Panc1 (cell line): ENCODE results near the gene TTLL12.

Source experiments
- CTCF ChIP-seq: fragments of 450-650 bp; IDR thresholded peaks from 2 replicates; pipeline ENCODE4 v1.5.1; 2017; ENCODE audit warnings: mild to moderate bottlenecking
- POLR2AphosphoS5 ChIP-seq: IDR thresholded peaks from 2 replicates; pipeline ENCODE4 v1.6.1; 2012; ENCODE audit warnings: mild to moderate bottlenecking, low read depth, low read length, moderate library complexity
- REST ChIP-seq, 2 experiments: IDR thresholded peaks; 2 replicates each; pipeline ENCODE4 v1.6.1; 2011 to 2012; ENCODE audit warnings: low read depth in 2 of 2, control low read depth in 1 of 2, low read length in 1 of 2, mild to moderate bottlenecking in 1 of 2, moderate library complexity in 1 of 2; ENCODE audit not compliant: insufficient read depth in 1 of 2

- TF ChIP-seq CTCF (no peak), REST (IDR thresholded peaks at IDR 0.05; ENCODE audit: insufficient read depth in 1 of 2, low read depth in 2 of 2, low read length in 1 of 2) (no peak), POLR2AphosphoS5 (no peak)
Measured at GRCh38 chr22:43183496-43184277, 3.2 kb downstream of the TTLL12 start.
